ENCODE measurements around the gene TNS1. TPM values are rescaled to one million over a fixed set of nuclear protein-coding genes. Genes with fewer than 3 reads are reported as not detected.
"Not testable (repeated sequence)": the region's sequence is repeated elsewhere in the genome, so short reads cannot be mapped to it uniquely, and the experiment has no call there.

TNS1 gene
- total RNA-seq, 1 donor from 2014 or later, result 0.91 TPM

- Mint-ChIP-seq H3K36me3 (ENCODE audit: low read depth) (no peaks in the 10 kb centered on the region), H3K9me3 (no peaks in the 10 kb centered on the region), H3K4me3 (ENCODE audit: low read depth) (no peak overlapping the region), H3K27ac (no peak overlapping the region), H3K4me1 (ENCODE audit: low read depth) (no peaks in the 10 kb centered on the region), H3K27me3 (ENCODE audit: low read depth) (no peaks in the 10 kb centered on the region)
- DNase-seq (ENCODE audit: low spot score), result no peak
- intact Hi-C loops (cut with micrococcal nuclease), result no loop called here
Measured at GRCh38 chr2:217812170-217812569, 190.6 kb downstream of the TNS1 start.

GRCh38 chr2:217810260-217810659 lies 192.5 kb downstream of the TNS1 start:
- peaks cover 6% of the 10 kb centered on the region for H3K9me3 Mint-ChIP-seq
- no peak overlapping the region for H3K27ac Mint-ChIP-seq
- no peak for DNase-seq (ENCODE audit: low spot score)
- no peak overlapping the region for H3K4me3 Mint-ChIP-seq (ENCODE audit: low read depth)
- H3K4me1 Mint-ChIP-seq (ENCODE audit: low read depth), result no peaks in the 10 kb centered on the region
- H3K27me3 Mint-ChIP-seq (ENCODE audit: low read depth), result no peaks in the 10 kb centered on the region
- intact Hi-C loops (cut with micrococcal nuclease), result no loop called here
- H3K36me3 Mint-ChIP-seq (ENCODE audit: low read depth), result no peaks in the 10 kb centered on the region

- Mint-ChIP-seq H3K4me1 (ENCODE audit: low read depth) (no peaks in the 10 kb centered on the region), H3K27ac (no peak overlapping the region), H3K4me3 (ENCODE audit: low read depth) (no peak overlapping the region), H3K36me3 (ENCODE audit: low read depth) (no peaks in the 10 kb centered on the region), H3K27me3 (ENCODE audit: low read depth) (no peaks in the 10 kb centered on the region), H3K9me3 (peaks cover 6% of the 10 kb centered on the region)
- DNase-seq (ENCODE audit: low spot score), result no peak
- intact Hi-C loops (cut with micrococcal nuclease), result no loop called here
Measured at GRCh38 chr2:217809736-217810135, 193.1 kb downstream of the TNS1 start.

GRCh38 chr2:217808967-217809366 lies 193.8 kb downstream of the TNS1 start:
- H3K4me3 Mint-ChIP-seq (ENCODE audit: low read depth); H3K36me3 Mint-ChIP-seq (ENCODE audit: low read depth); H3K27me3 Mint-ChIP-seq (ENCODE audit: low read depth); DNase-seq (ENCODE audit: low spot score); H3K4me1 Mint-ChIP-seq (ENCODE audit: low read depth); H3K9me3 Mint-ChIP-seq; H3K27ac Mint-ChIP-seq; intact Hi-C loops (cut with micrococcal nuclease): not testable (repeated sequence)

- intact Hi-C loops (cut with micrococcal nuclease), result no loop called here
- H3K9me3 Mint-ChIP-seq, result peaks cover 6% of the 10 kb centered on the region
- no peaks in the 10 kb centered on the region for H3K36me3 Mint-ChIP-seq (ENCODE audit: low read depth)
- H3K4me3 Mint-ChIP-seq (ENCODE audit: low read depth), result no peak overlapping the region
- no peaks in the 10 kb centered on the region for H3K27me3 Mint-ChIP-seq (ENCODE audit: low read depth)
- H3K27ac Mint-ChIP-seq, result no peak overlapping the region
- no peaks in the 10 kb centered on the region for H3K4me1 Mint-ChIP-seq (ENCODE audit: low read depth)
- DNase-seq (ENCODE audit: low spot score), result no peak
Measured at GRCh38 chr2:217808326-217808725, 194.5 kb downstream of the TNS1 start.

GRCh38 chr2:217807753-217808152 lies 195.0 kb downstream of the TNS1 start:
- Mint-ChIP-seq H3K27ac (no peak overlapping the region), H3K9me3 (peaks cover 6% of the 10 kb centered on the region), H3K4me3 (ENCODE audit: low read depth) (no peak overlapping the region), H3K27me3 (ENCODE audit: low read depth) (no peaks in the 10 kb centered on the region), H3K36me3 (ENCODE audit: low read depth) (no peaks in the 10 kb centered on the region), H3K4me1 (ENCODE audit: low read depth) (no peaks in the 10 kb centered on the region)
- DNase-seq (ENCODE audit: low spot score), result no peak
- intact Hi-C loops (cut with micrococcal nuclease), result no loop called here

- intact Hi-C loops (cut with micrococcal nuclease), result no loop called here
- no peaks in the 10 kb centered on the region for H3K36me3 Mint-ChIP-seq (ENCODE audit: low read depth)
- H3K4me3 Mint-ChIP-seq (ENCODE audit: low read depth), result no peak overlapping the region
- H3K9me3 Mint-ChIP-seq, result peaks cover 6% of the 10 kb centered on the region
- no peak overlapping the region for H3K27ac Mint-ChIP-seq
- H3K27me3 Mint-ChIP-seq (ENCODE audit: low read depth), result no peaks in the 10 kb centered on the region
- H3K4me1 Mint-ChIP-seq (ENCODE audit: low read depth), result no peaks in the 10 kb centered on the region
- no peak for DNase-seq (ENCODE audit: low spot score)
Measured at GRCh38 chr2:217807025-217807424, 195.8 kb downstream of the TNS1 start.

GRCh38 chr2:217806482-217806765 lies 196.4 kb downstream of the TNS1 start:
- no peaks in the 10 kb centered on the region for H3K4me1 Mint-ChIP-seq (ENCODE audit: low read depth)
- DNase-seq (ENCODE audit: low spot score), result no peak
- no peaks in the 10 kb centered on the region for H3K27me3 Mint-ChIP-seq (ENCODE audit: low read depth)
- peaks cover 6% of the 10 kb centered on the region for H3K9me3 Mint-ChIP-seq
- H3K4me3 Mint-ChIP-seq (ENCODE audit: low read depth), result no peak overlapping the region
- intact Hi-C loops (cut with micrococcal nuclease), result no loop called here
- H3K27ac Mint-ChIP-seq, result no peak overlapping the region
- no peaks in the 10 kb centered on the region for H3K36me3 Mint-ChIP-seq (ENCODE audit: low read depth)

GRCh38 chr2:217805668-217806481 lies 196.9 kb downstream of the TNS1 start:
- no peaks in the 10 kb centered on the region for H3K4me1 Mint-ChIP-seq (ENCODE audit: low read depth)
- DNase-seq (ENCODE audit: low spot score), result no peak
- no peaks in the 10 kb centered on the region for H3K27me3 Mint-ChIP-seq (ENCODE audit: low read depth)
- H3K36me3 Mint-ChIP-seq (ENCODE audit: low read depth), result no peaks in the 10 kb centered on the region
- peak overlapping the region; percentile 11 for H3K27ac Mint-ChIP-seq
- peaks cover 6% of the 10 kb centered on the region for H3K9me3 Mint-ChIP-seq
- intact Hi-C loops (cut with micrococcal nuclease), result no loop called here
- no peak overlapping the region for H3K4me3 Mint-ChIP-seq (ENCODE audit: low read depth)

- Mint-ChIP-seq H3K27ac (peak overlapping the region; percentile 11), H3K36me3 (ENCODE audit: low read depth) (no peaks in the 10 kb centered on the region), H3K27me3 (ENCODE audit: low read depth) (no peaks in the 10 kb centered on the region), H3K4me3 (ENCODE audit: low read depth) (no peak overlapping the region), H3K4me1 (ENCODE audit: low read depth) (no peaks in the 10 kb centered on the region), H3K9me3 (peaks cover 6% of the 10 kb centered on the region)
- no peak for DNase-seq (ENCODE audit: low spot score)
- intact Hi-C loops (cut with micrococcal nuclease), result no loop called here
Measured at GRCh38 chr2:217804791-217805667, 197.8 kb downstream of the TNS1 start.

- Mint-ChIP-seq H3K27ac (no peak overlapping the region), H3K4me3 (ENCODE audit: low read depth) (no peak overlapping the region), H3K27me3 (ENCODE audit: low read depth) (no peaks in the 10 kb centered on the region), H3K36me3 (ENCODE audit: low read depth) (no peaks in the 10 kb centered on the region), H3K9me3 (peaks cover 6% of the 10 kb centered on the region), H3K4me1 (ENCODE audit: low read depth) (no peaks in the 10 kb centered on the region)
- no peak for DNase-seq (ENCODE audit: low spot score)
- intact Hi-C loops (cut with micrococcal nuclease), result no loop called here
Measured at GRCh38 chr2:217804338-217804737, 198.5 kb downstream of the TNS1 start.

GRCh38 chr2:217803653-217803960 lies 199.2 kb downstream of the TNS1 start:
- Mint-ChIP-seq H3K27ac (no peak overlapping the region), H3K9me3 (peaks cover 6% of the 10 kb centered on the region), H3K4me3 (ENCODE audit: low read depth) (no peak overlapping the region), H3K4me1 (ENCODE audit: low read depth) (peaks cover 1% of the 10 kb centered on the region), H3K27me3 (ENCODE audit: low read depth) (no peaks in the 10 kb centered on the region), H3K36me3 (ENCODE audit: low read depth) (no peaks in the 10 kb centered on the region)
- intact Hi-C loops (cut with micrococcal nuclease), result no loop called here
- DNase-seq (ENCODE audit: low spot score), result no peak

GRCh38 chr2:217802876-217803652 lies 199.7 kb downstream of the TNS1 start:
- no peak overlapping the region for H3K4me3 Mint-ChIP-seq (ENCODE audit: low read depth)
- H3K27ac Mint-ChIP-seq, result no peak overlapping the region
- no peak for DNase-seq (ENCODE audit: low spot score)
- peaks cover 6% of the 10 kb centered on the region for H3K9me3 Mint-ChIP-seq
- no peaks in the 10 kb centered on the region for H3K27me3 Mint-ChIP-seq (ENCODE audit: low read depth)
- intact Hi-C loops (cut with micrococcal nuclease), result no loop called here
- H3K4me1 Mint-ChIP-seq (ENCODE audit: low read depth), result peaks cover 1% of the 10 kb centered on the region
- no peaks in the 10 kb centered on the region for H3K36me3 Mint-ChIP-seq (ENCODE audit: low read depth)
